Anterior cingulate cortex (tissue), 58 donors: ENCODE results near the gene PSME4.

Source experiments
- DNase-seq, 58 donors: peaks; one replicate each; lab custom pipeline; 2025; lab: John Stamatoyannopoulos, UW

The PSME4 gene

GRCh38 chr2:53970724-53971602, at the start of gene PSME4:
Gene PSME4 (minus strand): TSS chr2:53970993. CDS start chr2:53970784, 209 bp downstream.
- DNase-seq = peak; percentile 29 to 94 (median 88)

GRCh38 chr2:54015798-54016699, 45.3 kb upstream of the PSME4 start:
- DNase-seq = no peak

- no peak for DNase-seq
These were observed 43.2 kb upstream of the PSME4 start for GRCh38 chr2:54013996-54014395.

GRCh38 chr2:54012538-54013141, 41.8 kb upstream of the PSME4 start:
- no peak for DNase-seq

- no peak for DNase-seq
These were observed 38.8 kb upstream of the PSME4 start for GRCh38 chr2:54009549-54009948.

- DNase-seq = no peak
These were observed 37.6 kb upstream of the PSME4 start for GRCh38 chr2:54008439-54008838.

- DNase-seq = no peak
These were observed 29.7 kb upstream of the PSME4 start for GRCh38 chr2:54000524-54000923.

- no peak for DNase-seq
These were observed 29.3 kb upstream of the PSME4 start for GRCh38 chr2:54000122-54000521.

- DNase-seq = no peak
These were observed 28.0 kb upstream of the PSME4 start for GRCh38 chr2:53998834-53999233.

GRCh38 chr2:53994818-53995808, 24.3 kb upstream of the PSME4 start:
- no peak for DNase-seq

- DNase-seq = no peak
These were observed 21.2 kb upstream of the PSME4 start for GRCh38 chr2:53991948-53992347.

- no peak for DNase-seq
These were observed 18.5 kb upstream of the PSME4 start for GRCh38 chr2:53989210-53989862.

- DNase-seq = no peak
These were observed 16.6 kb upstream of the PSME4 start for GRCh38 chr2:53987336-53987921.

GRCh38 chr2:53985646-53986045, 14.9 kb upstream of the PSME4 start:
- DNase-seq = no peak

GRCh38 chr2:53969968-53970723, 647 bp downstream of the PSME4 start:
- peak in 36 of 58 donors; percentile 10 to 72 (median 46) for DNase-seq

- no peak for DNase-seq
These were observed 1.4 kb downstream of the PSME4 start for GRCh38 chr2:53969285-53969967.

- no peak for DNase-seq
These were observed 5.7 kb downstream of the PSME4 start for GRCh38 chr2:53964987-53965687.
